IPS-NIHi7 (cell line): ENCODE data around the gene GPNMB.

Experiments used
- DNase-seq: peaks from one replicate; pipeline ENCODE4 v3.0.0; 2012; ENCODE audit warnings: mixed read lengths; ENCODE audit errors: extremely low spot score

GPNMB gene

DNA sequence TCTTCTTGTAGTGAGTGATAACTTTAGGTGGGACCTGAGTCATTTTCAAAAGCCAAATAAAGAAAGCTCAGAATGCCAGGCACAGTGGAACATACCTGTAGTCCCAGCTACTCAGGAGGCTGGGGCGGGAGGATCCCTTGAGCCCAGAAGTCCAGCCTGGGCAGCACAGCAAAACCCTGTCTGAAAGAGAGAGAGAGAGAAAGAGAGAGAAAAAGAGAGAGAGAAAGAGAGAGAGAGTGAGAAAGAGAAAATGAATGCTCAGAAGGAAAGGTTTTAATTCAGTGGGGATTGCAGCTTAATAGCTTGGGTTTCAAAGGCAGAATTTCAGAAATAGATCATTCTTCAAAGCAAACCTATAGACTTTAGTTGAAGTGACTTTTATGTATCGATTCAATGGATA, 25.7 kb downstream of the GPNMB start:
- no peak for DNase-seq

DNA sequence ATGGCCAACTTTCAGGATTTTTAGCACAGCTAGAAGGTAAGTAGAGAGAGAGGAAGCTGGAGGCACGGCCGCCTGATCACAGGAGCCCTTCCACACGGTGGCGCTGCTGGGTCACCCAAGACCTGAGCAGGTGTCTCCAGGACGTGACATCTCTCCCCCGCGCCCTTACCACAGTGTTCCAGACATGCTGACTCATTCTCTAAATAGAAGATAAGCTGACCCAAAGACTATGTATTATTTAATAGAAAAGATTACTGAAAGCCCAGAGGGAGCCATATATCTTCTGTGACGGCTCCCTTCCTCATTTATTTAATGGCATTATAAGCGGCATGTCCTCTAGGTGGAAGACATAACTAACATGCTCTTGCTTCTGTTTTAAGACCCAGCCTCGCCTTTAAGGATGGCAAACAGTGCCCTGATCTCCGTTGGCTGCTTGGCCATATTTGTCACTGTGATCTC, 26.6 kb downstream of the GPNMB start:
- peak; percentile 86 for DNase-seq

- no peak for DNase-seq
Observed at GRCh38 chr7:23275912-23276311, 29.3 kb downstream of the GPNMB start.

DNA sequence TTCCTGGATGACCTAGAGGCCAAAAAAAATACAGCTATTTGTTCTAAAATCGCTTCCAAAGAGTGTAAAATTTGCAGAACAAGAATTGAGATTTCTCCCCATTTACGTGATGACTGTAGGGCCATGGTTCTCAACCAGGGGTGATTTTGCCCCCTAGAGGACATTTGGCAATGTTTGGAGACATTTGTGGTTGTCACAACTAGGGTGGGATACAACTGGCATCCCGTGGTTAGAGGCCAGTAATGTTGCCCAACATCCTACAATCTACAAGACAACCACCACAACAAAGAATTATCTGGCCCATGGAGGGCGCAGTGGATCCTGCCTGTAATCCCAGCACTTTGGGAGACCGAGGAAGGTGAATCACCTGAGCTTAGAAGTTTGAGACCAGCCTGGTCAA, 29.8 kb downstream of the GPNMB start:
- no peak for DNase-seq

GRCh38 chr7:23276947-23277346, 30.4 kb downstream of the GPNMB start:
- DNase-seq, result no peak

DNA sequence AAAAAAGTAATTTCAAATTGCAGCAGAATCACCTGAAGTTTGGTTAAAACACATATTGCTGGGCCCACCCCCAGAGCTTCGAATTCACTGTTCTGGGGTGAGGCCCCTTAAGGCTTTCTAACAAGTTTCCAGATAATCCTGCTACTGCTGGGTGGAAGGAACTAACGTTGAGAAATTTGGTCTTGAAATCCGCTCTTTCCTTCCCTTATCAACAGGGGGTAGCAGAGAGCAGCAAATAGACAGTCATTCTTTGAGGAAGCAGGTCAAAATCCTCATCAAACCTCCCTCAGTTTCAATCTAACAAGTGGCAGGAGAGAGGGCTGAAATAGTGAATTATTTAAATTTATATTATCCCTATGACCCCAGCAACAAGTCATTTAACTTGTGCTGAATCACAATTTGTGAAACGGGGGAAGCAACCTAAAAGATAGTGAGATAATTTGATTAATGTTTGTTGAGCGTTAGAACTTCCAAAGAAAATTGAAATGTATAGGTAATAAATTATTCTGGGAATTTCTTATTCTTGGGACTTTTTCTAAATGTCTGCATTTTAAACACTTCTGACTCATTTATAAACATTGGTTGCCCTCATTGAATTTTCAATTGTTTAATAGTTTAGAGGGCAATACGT, 30.9 kb downstream of the GPNMB start:
- peak; percentile 74 for DNase-seq

DNA sequence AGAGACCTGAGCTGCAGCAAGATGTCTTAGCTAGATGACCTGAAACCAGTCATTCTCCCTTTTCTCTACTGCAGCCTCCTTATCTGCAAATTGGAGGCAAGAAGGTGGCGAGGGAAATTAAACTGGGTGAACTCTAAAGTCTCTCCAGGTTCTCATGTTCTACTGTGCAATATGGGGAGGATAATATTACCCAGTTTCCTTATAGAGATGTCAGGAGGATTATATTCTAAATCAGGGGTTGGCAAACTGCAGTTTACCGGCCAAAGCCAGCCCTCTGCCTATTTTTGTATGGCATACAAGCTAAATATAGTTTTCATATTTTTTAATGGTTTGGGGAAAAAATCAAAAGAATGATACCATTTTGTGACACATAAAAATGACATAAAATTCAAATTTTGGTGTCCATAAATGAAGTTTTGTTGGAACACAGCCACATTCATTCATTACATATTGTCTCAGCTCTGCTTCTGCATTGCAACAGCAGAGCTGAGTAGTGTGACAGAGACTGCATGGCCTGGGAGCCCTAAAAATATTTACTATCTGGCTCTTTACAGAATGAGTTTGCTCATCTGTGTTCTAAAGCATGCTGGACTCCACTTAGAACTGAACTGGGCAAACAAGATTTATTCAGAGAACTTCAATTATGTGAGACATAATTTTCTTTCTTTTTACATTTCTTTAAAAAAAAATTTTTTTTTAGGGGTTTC, 33.4 kb downstream of the GPNMB start:
- DNase-seq, result no peak

DNA sequence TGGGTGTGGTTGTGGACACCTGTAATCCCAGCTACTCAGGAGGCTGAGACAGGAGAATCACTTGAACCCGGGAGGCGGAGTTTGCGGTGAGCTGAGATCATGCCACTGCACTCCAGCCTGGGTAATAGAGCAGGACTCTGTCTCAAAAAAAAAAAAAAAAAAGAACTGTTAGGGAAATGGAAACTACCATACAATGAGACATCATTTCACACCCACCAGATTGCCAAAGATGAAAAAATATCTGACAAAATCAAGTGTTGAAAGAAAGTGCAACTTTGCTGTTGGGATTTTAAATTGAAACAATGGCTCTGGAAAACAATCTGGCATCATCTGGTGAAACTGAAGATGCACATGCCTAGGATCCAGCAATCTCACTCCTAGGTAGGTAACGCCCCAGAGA, 36.5 kb downstream of the GPNMB start:
- DNase-seq, result no peak

- DNase-seq, result no peak
Observed at GRCh38 chr7:23284871-23285270, 38.3 kb downstream of the GPNMB start.

- DNase-seq, result no peak
Observed at GRCh38 chr7:23285657-23286646, 39.4 kb downstream of the GPNMB start.

- DNase-seq, result no peak
Observed at GRCh38 chr7:23287612-23288011, 41.0 kb downstream of the GPNMB start.

GRCh38 chr7:23290993-23291392, 44.4 kb downstream of the GPNMB start:
- no peak for DNase-seq

DNA sequence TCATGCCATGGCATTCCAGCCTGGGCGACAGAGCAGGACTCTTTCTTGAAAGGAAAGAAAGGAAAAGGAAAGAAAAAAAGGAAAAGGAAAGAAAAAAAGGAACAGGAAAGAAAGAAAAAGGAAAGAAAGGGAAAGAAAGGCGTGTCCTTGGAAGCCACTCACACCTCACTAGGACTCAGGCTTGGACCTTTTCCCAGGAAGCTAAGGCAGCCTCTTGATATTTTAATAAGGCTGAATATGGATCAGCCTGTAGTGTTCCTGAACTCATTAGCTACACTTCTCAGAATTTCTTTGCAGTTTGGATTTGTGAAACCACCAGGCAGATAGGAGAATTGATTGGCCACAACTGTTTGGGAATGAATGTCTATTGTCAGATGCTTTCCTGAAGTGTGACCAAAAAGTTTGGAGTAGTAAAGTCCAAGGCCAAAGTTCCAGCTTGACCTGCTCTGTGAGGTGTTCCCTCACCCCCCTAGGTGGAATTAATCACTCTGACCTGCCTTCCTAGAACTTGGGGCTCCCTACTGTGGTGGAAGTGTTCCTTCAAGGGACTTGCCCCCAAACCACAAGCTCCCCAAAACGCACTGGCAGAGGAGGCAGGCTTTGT, 45.5 kb downstream of the GPNMB start:
- DNase-seq, result no peak

DNA sequence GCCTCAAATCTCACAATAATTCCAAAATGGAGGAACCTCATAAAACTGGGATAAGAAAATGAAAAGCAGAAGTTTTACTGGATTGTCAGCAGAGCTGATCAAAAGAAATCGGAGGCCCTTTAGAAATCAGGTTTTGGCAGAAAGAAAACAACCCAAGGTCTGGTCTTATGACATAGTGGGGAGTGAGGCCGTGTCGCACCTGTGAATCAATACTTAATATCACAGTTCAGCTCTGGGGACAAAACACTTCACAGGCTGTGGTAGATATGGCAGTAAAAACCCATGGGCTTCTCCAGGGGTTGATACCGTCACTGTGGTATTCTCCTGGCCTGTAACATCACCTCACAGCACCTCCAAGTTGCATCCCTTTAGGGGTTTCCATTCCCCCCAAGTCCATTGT, 46.0 kb downstream of the GPNMB start:
- DNase-seq, result no peak

GRCh38 chr7:23293500-23294073, 47.0 kb downstream of the GPNMB start:
- no peak for DNase-seq

- no peak for DNase-seq
Observed at GRCh38 chr7:23294549-23295400, 48.2 kb downstream of the GPNMB start.

DNA sequence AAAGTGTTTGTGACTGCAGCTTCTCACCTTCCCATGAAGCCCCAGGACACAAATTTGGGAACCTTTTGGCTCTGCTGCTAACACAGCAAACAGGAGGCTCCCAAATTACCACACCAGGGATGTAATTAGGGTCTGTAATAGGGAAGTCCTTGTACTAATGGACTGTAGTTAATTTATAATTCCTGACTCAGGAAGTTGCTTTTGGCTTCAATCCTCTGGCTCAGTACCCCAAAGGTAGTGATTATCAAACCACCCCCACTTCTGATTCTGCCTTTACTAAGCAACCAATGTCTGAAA, 48.8 kb downstream of the GPNMB start:
- DNase-seq, result no peak

DNA sequence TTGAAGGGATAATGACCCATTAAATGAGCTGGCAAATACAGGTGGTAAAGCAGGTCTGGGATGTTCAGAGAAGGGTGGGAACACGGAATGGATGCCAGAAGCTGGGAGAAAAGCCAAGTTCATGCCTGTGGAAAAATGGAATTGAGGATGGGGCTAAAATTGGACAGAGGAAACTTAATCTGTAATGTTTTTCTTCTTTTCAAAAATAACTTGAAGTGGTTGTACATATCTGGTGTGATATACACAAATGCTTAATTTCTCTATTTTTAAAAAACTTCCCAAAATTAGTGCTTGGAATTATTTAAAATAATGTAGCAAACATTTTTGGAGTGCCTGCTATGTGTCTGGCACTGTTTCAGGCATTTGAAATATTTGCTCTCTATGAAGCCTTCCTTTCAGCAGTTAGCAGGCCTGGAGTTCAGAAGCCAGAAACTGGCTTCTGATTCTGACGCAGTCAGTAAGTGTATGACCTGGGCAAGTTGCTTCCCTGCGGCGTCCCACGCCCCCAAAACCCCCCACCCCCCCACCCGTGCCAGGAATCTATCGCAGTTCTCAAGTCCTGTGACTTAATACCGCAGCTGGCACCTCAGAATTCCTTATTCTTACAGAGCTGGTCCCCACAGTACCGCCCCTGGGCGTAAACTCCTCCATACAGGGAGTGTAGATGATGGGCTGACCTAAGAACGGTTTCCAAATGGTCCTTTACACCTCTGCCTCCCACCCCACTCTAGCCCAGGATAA, 51.7 kb downstream of the GPNMB start:
- DNase-seq, result no peak

- DNase-seq, result peak; percentile 98
Observed at GRCh38 chr7:23298885-23299769, 52.6 kb downstream of the GPNMB start, which contains the start of gene MALSU1. TSS of gene MALSU1 (plus strand) at chr7:23299339. CDS start at chr7:23299353, 14 bp downstream.
